K562 (cell line): ENCODE measurements around the gene SCNN1A. TPM values are rescaled to one million over a fixed set of nuclear protein-coding genes. Genes with fewer than 3 reads are reported as not detected.

Experiments
- BRF1 ChIP-seq: IDR thresholded peaks from 3 replicates; pipeline ENCODE4 v1.6.1; 2011; ENCODE audit warnings: borderline replicate concordance, mild to moderate bottlenecking; ENCODE audit not compliant: insufficient read length; ENCODE audit errors: extremely low read depth
- CC2D1A ChIP-seq: fragments of 450-650 bp; IDR thresholded peaks from 2 replicates; pipeline ENCODE4 v1.6.1; 2017; ENCODE audit warnings: mild to moderate bottlenecking
- CREM ChIP-seq: IDR thresholded peaks from 2 replicates; pipeline ENCODE4 v1.6.1; 2014; ENCODE audit warnings: antibody characterized with exemption, low read depth
- FOXK2 ChIP-seq, 2 experiments: fragments of 450-650 bp; IDR thresholded peaks in 1 of 2; conservative IDR thresholded peaks in 1 of 2; 2 replicates each; pipeline ENCODE4 v1.6.1; 2016; ENCODE audit warnings: low read depth in 2 of 2, mild to moderate bottlenecking in 1 of 2
- FOXP1 ChIP-seq: sonication (generic); formaldehyde crosslinking; IDR thresholded peaks from 2 replicates; pipeline ENCODE4 v1.8.0; 2022; ENCODE audit warnings: mild to moderate bottlenecking, missing genetic modification reagents
- SAP30 ChIP-seq: fragments of 200-600 bp; sonication (generic); IDR thresholded peaks from 2 replicates; pipeline ENCODE4 v1.6.1; 2012; ENCODE audit warnings: borderline replicate concordance, low read depth, mild to moderate bottlenecking, moderate library complexity, low read length, control low read depth, inconsistent platforms; ENCODE audit not compliant: insufficient read depth, poor library complexity, severe bottlenecking
- TCF7L2 ChIP-seq: fragments of 150-350 bp; IDR thresholded peaks from 2 replicates; pipeline ENCODE4 v1.6.1; 2016; ENCODE audit warnings: low read depth, mild to moderate bottlenecking, low read length, moderate library complexity
- ZBTB17 ChIP-seq: fragments of 450-650 bp; formaldehyde crosslinking; IDR thresholded peaks from 2 replicates; pipeline ENCODE4 v1.4.0; 2020; ENCODE audit warnings: mild to moderate bottlenecking
- ZNF668 ChIP-seq: fragments of 250-450 bp; sonication (Bioruptor Pico); IDR thresholded peaks from 2 replicates; pipeline ENCODE4 v1.8.0; 2022; ENCODE audit warnings: mild to moderate bottlenecking, inconsistent platforms
- polyA plus RNA-seq, 8 experiments: library from polyadenylated mRNA; depleted of rRNA in 4 of 8; stranded (reverse) in 5 of 8; unstranded in 3 of 8; fragments of >200 nt; fragmentation: Nextera tagmentation in 2 of 8; fragmentation: Illumina TruSeq in 1 of 8; extraction: Ambion mirVana in 2 of 8; extraction: Trizol in 1 of 8; gene quantifications; 2 replicates each; pipeline versions ENCODE4 v1.2.1 to v1.2.3, GENCODE V29; 2011 to 2014; ENCODE audit warnings: inconsistent platforms in 1 of 8, missing spikeins in 1 of 8
- total RNA-seq, 7 experiments: library from RNA; depleted of rRNA in 6 of 7; stranded (reverse); fragments of >200 nt in 6 of 7; fragmentation: Illumina TruSeq in 2 of 7; extraction: Trizol in 2 of 7; gene quantifications; 2 replicates each; pipeline versions ENCODE4 v1.2.1 to v1.2.3, GENCODE V29; 2011 to 2021; ENCODE audit warnings: low replicate concordance in 1 of 7
- TF ChIP-seq, protein P1 (sequence below), 2 experiments: fragments of 450-650 bp; conservative IDR thresholded peaks; 2 replicates each; pipeline ENCODE4 v1.6.1; 2017; ENCODE audit warnings: mild to moderate bottlenecking in 2 of 2, moderate library complexity in 2 of 2
- TF ChIP-seq, protein P2 (sequence below), 3 experiments: fragments of 200-800 bp in 1 of 3; fragments of 250-450 bp in 1 of 3; fragments of 450-650 bp in 1 of 3; sonication (Bioruptor Pico) in 1 of 3; sonication (Bioruptor generic) in 1 of 3; formaldehyde crosslinking in 1 of 3; IDR thresholded peaks; 2 replicates each; pipeline versions ENCODE4 v1.6.1 to v1.8.0; 2016 to 2022; ENCODE audit warnings: mild to moderate bottlenecking in 2 of 3, missing genetic modification characterization in 2 of 3, missing compliant biosample characterization in 1 of 3, moderate library complexity in 1 of 3
- TF ChIP-seq, protein P3 (sequence below): fragments of 450-650 bp; IDR thresholded peaks from 2 replicates; pipeline ENCODE4 v1.7.1; 2018; ENCODE audit warnings: mild to moderate bottlenecking, low read depth; ENCODE audit not compliant: partially characterized antibody
- TF ChIP-seq, protein P4 (sequence below): fragments of 200-800 bp; sonication (Bioruptor generic); IDR thresholded peaks from 2 replicates; pipeline ENCODE4 v1.6.1; 2017; ENCODE audit warnings: missing genetic modification characterization, missing compliant biosample characterization
- TF ChIP-seq, protein P5 (sequence below): sonication (generic); formaldehyde crosslinking; IDR thresholded peaks from 2 replicates; pipeline ENCODE4 v1.9.0; 2022; ENCODE audit warnings: mild to moderate bottlenecking, missing genetic modification reagents

Gene SCNN1A
- total and polyA plus RNA-seq, 9 of the 15 experiments (the other 6 are each of a cell fraction or from before 2014, with no cell fraction given): 0.15 to 0.49 (median 0.32) TPM; not detected in 5

DNA sequence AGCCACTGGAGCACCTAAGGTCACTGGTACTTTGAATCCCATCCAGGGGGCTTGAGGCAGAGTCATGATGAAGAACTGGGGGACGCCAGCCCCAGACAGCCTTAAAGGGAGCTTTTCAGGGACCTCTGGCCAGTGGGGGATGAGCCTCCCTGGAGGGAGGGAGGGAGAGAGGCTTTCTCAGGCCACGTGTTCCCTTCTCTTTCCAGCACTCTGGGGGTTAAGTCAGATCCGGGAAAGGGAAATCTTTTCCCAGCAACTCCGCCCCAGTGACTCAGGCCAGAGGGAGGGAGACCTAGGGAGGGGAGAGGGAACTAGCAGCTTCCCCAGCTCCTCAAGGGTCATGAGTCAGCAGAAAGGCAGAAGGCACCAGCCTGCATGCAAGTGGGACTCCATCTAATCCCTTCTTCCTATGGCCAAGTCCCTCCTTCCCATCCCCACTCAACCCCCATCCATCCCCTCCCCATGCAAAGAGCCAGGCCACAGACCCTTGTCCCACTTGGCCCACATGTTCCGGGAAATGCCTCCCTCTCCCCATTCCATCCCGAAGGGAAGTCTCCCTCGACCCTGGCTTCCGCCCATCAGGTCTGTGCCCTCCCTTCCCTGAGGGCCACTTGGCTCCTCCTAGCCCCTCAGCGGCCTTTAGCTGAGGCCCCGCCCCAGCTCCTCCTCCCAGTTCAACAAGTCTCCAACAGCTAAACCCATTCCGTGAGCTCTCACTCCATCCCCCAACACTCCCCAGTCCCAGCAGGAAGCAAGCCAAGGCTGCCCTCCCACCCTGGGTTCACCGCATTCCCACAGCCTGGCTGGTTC, 39.1 kb downstream of the SCNN1A start (continued):
- TF ChIP-seq, protein P1, sequence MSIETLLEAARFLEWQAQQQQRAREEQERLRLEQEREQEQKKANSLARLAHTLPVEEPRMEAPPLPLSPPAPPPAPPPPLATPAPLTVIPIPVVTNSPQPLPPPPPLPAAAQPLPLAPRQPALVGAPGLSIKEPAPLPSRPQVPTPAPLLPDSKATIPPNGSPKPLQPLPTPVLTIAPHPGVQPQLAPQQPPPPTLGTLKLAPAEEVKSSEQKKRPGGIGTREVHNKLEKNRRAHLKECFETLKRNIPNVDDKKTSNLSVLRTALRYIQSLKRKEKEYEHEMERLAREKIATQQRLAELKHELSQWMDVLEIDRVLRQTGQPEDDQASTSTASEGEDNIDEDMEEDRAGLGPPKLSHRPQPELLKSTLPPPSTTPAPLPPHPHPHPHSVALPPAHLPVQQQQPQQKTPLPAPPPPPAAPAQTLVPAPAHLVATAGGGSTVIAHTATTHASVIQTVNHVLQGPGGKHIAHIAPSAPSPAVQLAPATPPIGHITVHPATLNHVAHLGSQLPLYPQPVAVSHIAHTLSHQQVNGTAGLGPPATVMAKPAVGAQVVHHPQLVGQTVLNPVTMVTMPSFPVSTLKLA (conservative IDR thresholded peaks at IDR 0.05): peak; percentile 95 to 97
- TF ChIP-seq, protein P2, sequence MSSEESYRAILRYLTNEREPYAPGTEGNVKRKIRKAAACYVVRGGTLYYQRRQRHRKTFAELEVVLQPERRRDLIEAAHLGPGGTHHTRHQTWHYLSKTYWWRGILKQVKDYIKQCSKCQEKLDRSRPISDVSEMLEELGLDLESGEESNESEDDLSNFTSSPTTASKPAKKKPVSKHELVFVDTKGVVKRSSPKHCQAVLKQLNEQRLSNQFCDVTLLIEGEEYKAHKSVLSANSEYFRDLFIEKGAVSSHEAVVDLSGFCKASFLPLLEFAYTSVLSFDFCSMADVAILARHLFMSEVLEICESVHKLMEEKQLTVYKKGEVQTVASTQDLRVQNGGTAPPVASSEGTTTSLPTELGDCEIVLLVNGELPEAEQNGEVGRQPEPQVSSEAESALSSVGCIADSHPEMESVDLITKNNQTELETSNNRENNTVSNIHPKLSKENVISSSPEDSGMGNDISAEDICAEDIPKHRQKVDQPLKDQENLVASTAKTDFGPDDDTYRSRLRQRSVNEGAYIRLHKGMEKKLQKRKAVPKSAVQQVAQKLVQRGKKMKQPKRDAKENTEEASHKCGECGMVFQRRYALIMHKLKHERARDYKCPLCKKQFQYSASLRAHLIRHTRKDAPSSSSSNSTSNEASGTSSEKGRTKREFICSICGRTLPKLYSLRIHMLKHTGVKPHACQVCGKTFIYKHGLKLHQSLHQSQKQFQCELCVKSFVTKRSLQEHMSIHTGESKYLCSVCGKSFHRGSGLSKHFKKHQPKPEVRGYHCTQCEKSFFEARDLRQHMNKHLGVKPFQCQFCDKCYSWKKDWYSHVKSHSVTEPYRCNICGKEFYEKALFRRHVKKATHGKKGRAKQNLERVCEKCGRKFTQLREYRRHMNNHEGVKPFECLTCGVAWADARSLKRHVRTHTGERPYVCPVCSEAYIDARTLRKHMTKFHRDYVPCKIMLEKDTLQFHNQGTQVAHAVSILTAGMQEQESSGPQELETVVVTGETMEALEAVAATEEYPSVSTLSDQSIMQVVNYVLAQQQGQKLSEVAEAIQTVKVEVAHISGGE (CRISPR knock-in tag; IDR thresholded peaks at IDR 0.05): peak in 1 of 3 experiments; percentile 53; a peak in 3 of 6 replicates
- TF ChIP-seq ZNF668 (CRISPR knock-in tag): no peak
- TF ChIP-seq, protein P3, sequence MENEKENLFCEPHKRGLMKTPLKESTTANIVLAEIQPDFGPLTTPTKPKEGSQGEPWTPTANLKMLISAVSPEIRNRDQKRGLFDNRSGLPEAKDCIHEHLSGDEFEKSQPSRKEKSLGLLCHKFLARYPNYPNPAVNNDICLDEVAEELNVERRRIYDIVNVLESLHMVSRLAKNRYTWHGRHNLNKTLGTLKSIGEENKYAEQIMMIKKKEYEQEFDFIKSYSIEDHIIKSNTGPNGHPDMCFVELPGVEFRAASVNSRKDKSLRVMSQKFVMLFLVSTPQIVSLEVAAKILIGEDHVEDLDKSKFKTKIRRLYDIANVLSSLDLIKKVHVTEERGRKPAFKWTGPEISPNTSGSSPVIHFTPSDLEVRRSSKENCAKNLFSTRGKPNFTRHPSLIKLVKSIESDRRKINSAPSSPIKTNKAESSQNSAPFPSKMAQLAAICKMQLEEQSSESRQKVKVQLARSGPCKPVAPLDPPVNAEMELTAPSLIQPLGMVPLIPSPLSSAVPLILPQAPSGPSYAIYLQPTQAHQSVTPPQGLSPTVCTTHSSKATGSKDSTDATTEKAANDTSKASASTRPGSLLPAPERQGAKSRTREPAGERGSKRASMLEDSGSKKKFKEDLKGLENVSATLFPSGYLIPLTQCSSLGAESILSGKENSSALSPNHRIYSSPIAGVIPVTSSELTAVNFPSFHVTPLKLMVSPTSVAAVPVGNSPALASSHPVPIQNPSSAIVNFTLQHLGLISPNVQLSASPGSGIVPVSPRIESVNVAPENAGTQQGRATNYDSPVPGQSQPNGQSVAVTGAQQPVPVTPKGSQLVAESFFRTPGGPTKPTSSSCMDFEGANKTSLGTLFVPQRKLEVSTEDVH: no peak
- peak; percentile 34; the same call in 1 of the 2 replicates for TF ChIP-seq CREM
- no peak for TF ChIP-seq CC2D1A
- TF ChIP-seq, protein P4, sequence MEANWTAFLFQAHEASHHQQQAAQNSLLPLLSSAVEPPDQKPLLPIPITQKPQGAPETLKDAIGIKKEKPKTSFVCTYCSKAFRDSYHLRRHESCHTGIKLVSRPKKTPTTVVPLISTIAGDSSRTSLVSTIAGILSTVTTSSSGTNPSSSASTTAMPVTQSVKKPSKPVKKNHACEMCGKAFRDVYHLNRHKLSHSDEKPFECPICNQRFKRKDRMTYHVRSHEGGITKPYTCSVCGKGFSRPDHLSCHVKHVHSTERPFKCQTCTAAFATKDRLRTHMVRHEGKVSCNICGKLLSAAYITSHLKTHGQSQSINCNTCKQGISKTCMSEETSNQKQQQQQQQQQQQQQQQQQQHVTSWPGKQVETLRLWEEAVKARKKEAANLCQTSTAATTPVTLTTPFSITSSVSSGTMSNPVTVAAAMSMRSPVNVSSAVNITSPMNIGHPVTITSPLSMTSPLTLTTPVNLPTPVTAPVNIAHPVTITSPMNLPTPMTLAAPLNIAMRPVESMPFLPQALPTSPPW (CRISPR knock-in tag): peak; percentile 81
- no peak for TF ChIP-seq FOXK2 (conservative IDR thresholded peaks at IDR 0.05 in 1 of 2, IDR thresholded peaks at IDR 0.05 in 1 of 2; ENCODE audit: low read depth in 2 of 2)
- peak; percentile 59 for TF ChIP-seq SAP30
- no peak for TF ChIP-seq TCF7L2
- TF ChIP-seq FOXP1 (CRISPR knock-in tag): no peak
- TF ChIP-seq, protein P5, sequence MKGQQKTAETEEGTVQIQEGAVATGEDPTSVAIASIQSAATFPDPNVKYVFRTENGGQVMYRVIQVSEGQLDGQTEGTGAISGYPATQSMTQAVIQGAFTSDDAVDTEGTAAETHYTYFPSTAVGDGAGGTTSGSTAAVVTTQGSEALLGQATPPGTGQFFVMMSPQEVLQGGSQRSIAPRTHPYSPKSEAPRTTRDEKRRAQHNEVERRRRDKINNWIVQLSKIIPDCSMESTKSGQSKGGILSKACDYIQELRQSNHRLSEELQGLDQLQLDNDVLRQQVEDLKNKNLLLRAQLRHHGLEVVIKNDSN: peak; percentile 77
- no peak for TF ChIP-seq ZBTB17 (CRISPR knock-in tag)
- no peak for TF ChIP-seq BRF1
